Suppressor macrophage (primary cell): Measurements from ENCODE around the gene IRF4.
A peak's percentile ranks its signal among the peaks of the same experiment; 100 is the strongest.

Experiments
- DNase-seq, 4 experiments: peaks; one replicate each; pipeline ENCODE4 v3.0.0-alpha.2; 2020 to 2022

The IRF4 gene

DNA sequence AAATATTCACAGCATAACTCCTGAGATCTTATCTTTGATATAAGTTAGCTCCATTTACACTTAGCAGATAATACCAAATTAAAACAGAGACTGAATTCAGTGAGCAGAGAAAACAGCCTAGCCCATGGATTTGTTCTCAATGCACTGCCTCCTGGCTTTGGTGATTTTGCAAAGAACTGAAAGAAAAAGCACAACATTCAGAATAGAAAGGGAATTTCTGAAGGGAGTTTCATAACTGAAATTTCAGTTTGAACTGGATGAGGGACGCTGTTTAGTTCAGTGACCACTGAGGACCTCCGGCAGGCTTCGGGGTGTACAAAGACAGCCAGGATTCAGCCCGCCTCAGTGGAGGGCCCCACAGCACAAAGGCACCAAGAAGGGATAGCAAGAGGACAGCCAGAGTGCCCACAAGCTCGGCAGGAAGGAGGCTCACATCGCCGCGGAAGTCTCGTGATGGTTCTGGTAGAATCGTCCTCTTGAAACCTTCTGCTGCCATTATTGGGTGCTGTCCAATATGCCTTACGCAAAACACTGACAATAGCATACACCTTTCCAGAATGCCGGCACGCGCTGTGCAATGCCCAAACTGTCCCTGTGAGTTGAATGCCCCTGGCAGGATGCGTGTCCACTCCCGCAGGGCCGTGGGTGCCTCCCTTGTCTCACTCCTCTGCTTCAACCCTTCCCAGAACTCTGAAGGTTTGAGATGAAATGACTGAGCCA is 9.7 kb upstream of the IRF4 start:
- no peak for DNase-seq

- no peak for DNase-seq
Measured at GRCh38 chr6:382883-383810, 8.4 kb upstream of the IRF4 start.

GRCh38 chr6:383856-384255 is 7.7 kb upstream of the IRF4 start:
- no peak for DNase-seq

DNA sequence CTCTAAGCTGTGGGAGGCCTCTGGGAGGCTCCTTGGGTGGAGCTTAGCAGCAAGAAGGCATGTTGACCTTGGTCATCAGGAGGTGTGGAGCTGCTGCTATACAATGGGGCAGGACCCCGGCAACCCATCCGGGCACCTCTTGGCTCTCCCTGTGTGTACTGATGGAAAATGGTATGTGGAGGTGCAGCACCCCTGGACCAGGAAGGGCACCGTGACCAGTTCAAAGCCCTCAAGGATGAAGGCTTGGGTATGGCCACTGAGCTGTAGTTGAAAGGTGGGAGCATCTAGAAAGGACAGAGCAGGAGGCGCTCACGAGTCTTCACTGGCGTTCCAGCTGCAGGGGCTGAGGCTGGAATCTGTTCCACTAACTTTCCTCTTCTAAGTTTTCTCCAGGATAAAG is 6.7 kb upstream of the IRF4 start:
- no peak for DNase-seq

DNA sequence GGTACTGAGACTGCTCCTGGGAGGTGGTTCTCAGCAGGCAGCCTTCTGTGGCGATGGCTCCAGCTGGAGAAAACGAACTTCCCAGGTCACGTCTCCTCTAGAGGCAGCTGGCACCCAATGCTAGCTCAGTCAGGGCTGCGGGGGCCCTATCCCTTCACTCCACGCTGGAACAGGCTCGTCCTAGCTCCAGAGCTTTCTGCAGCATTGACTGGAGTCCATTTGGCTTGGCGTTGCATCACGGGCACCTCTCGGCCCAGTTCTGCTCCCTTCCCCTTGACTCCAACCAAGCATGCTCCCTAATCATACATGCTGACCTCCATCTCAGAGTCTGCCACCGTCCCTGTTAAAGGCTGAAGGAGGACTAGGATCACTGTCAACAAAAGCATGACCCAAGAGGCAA is 5.9 kb upstream of the IRF4 start:
- DNase-seq: no peak

- no peak for DNase-seq
Measured at GRCh38 chr6:386688-387266, 4.8 kb upstream of the IRF4 start.

GRCh38 chr6:387293-387741 is 4.2 kb upstream of the IRF4 start:
- peak; percentile 34 to 75 (median 46) for DNase-seq

- peak in 3 of 4 experiments; percentile 35 to 46 (median 37) for DNase-seq
Measured at GRCh38 chr6:388202-388903, 3.2 kb upstream of the IRF4 start.

DNA sequence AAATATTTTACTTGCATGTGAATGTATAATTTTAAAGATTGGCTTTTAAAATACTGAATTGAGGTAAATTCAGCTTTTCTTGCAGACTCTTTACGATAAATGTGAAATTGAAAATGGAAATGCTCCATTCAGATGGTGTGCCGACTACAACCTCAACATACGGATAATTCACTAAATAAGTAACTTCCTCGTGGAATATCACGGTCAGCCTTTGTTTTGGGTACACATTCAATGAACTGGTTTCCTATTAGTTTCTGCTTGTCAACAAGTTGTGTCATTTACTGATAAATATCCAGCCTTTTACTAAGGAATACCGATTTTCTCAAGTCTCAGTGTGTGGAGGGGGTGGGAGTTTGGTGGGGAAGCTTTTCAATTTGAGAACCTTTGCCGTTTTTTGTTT is 2.4 kb upstream of the IRF4 start:
- DNase-seq: no peak

DNA sequence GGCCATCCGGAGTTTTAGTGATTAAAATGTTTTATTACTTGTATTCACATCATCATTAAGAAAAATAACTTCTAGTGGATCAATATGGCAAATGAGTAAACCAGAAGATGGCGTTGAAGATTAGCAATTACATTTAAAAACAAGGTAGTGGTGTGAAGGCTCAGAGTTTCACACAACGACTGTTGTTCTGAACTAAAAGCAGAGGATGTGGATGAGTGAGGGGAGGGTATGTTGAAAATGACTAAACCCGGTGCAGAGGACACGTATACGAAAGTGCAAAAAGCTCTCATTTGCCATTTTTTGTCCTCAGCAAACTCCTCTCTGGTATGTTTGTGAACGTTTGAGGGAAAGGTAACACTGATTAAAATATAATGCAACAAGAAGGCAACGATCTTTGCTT is 1.9 kb upstream of the IRF4 start:
- no peak for DNase-seq

DNA sequence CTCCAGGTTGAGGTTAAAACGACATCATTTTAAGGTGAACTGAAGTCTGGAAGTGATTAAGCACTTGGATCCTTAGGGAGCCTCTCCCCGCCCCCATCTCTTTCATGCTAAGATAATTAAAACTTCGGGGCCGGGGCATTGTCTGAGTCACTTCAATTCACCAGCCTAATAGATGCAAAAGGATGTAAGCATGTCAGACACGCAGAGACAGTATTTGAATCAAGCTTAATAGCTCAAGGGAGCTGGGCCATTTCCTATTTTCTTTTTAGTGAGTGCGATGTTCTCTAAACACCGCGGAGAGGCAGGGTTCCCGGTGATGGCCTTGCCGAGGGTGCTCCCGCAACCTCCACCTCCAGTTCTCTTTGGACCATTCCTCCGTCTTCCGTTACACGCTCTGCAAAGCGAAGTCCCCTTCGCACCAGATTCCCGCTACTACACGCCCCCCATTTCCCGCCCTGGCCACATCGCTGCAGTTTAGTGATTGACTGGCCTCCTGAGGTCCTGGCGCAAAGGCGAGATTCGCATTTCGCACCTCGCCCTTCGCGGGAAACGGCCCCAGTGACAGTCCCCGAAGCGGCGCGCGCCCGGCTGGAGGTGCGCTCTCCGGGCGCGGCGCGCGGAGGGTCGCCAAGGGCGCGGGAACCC is 516 bp upstream of the IRF4 start:
- DNase-seq: peak in 3 of 4 experiments; percentile 20 to 40 (median 30)

GRCh38 chr6:392441-393390 is 1.2 kb downstream of the IRF4 start:
- peak; percentile 17 to 58 (median 45) for DNase-seq

DNA sequence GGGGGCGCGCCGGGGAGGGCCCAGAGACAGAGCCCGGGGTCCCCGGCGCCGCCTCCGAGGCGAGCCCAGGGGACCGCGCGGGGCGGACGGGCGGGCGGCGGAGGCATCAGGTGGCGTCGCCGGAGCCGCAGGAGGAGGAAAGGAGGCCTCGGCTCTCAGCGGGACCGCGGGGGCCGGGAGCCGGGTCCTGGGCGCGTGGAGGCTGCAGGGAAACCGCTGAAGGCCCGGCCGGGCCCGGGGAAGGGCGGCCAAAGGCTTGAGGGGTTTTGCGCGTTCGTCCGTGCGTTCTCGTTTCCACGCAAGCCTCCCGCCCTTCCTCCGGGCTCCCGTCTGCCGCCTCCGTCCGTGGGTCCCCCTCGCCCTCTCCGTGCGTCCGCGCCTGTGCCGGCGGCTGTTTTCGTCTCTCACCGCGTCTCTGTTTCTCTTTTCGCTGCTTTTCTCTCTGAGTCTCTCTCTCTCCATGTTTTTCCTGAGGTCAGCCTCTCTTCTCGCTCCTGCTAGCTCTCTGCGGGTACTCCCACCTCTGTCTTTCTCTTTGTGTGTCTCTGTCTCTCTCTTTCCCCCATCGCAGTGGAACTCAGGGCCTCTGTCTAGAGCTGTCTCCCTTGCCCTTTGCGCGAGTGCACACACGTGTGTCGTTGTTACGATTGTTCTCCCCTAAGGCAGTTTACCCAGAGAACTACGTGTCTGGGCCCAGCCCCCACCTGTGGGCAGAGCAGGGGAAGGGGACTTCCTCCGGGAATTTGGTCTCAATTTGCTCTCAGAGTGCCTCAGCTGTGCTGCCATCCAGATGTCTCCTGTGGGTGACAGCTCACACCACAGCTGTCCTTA is 2.1 kb downstream of the IRF4 start:
- peak in 2 of 4 experiments; percentile 14 to 27 for DNase-seq

DNA sequence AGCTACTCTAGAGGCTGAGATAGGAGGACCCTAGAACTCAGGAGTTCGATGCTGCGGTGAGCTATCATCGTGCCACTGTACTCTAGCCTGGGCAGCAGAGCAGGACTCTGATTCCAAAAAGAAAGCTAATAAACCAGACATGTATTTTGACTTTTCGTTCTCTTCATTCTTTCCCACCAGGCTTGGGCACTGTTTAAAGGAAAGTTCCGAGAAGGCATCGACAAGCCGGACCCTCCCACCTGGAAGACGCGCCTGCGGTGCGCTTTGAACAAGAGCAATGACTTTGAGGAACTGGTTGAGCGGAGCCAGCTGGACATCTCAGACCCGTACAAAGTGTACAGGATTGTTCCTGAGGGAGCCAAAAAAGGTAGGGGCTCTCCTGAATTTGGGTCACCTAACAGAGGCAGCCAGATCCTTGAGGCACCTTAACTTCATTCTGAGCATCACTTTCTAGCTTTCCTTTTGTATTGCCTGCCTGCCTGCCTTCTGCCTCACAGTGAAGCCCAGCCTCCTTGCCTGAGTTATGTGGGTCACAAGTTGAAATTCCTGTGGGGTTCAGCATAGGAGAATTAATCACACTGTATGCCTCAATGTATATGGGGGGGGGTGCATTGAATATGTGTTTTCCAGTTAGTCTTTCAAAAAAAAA is 3.2 kb downstream of the IRF4 start:
- DNase-seq: no peak

- peak in 3 of 4 experiments; percentile 19 to 37 (median 19) for DNase-seq
Measured at GRCh38 chr6:395432-396125, 4.0 kb downstream of the IRF4 start.

DNA sequence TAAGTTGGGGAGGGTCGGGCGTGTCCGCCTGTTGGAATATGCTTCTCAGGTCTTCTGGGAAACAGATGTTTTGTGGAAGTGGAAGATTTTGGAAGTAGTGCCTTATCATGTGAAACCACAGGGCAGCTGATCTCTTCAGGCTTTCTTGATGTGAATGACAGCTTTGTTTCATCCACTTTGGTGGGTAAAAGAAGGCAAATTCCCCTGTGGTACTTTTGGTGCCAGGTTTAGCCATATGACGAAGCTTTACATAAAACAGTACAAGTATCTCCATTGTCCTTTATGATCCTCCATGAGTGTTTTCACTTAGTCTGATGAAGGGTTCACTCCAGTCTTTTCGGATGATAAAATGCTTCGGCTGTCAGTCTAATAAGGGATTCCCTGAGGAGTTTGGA is 4.6 kb downstream of the IRF4 start:
- DNase-seq: no peak

GRCh38 chr6:397056-397455 is 5.5 kb downstream of the IRF4 start:
- DNase-seq: no peak

GRCh38 chr6:397604-398003 is 6.1 kb downstream of the IRF4 start:
- no peak for DNase-seq

DNA sequence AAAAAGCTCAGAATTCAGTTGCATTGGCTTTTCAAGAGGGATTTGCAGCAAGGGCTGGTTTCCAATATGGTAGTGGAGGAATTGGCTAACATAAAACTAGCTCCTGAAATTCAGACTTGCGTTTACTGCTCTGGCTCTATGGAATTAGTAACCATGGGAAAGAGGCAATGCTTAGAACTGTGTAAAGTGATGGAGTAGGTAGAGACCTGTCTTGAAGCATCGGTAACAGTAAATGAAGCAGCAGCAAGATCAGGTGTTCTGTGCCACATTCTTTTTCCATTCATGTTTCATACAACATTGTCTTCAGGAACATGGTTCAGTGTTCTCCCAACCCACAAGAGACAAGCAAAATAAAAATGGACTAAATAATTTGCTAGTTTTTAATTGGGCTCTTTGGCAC is 6.5 kb downstream of the IRF4 start:
- DNase-seq: no peak
